GM23338 (cell line): ENCODE data around the gene MT1A.

ENCODE experiments used
- CREB1 ChIP-seq: fragments of 250-450 bp; sonication (Bioruptor Pico); IDR thresholded peaks from 2 replicates; pipeline ENCODE4 v1.5.0; 2020; ENCODE audit warnings: low read depth, mild to moderate bottlenecking, moderate library complexity
- EZH2 ChIP-seq: fragments of 200-600 bp; sonication (generic); IDR thresholded peaks from one replicate; pipeline ENCODE4 v1.8.0; 2017; ENCODE audit warnings: antibody characterized with exemption, mild to moderate bottlenecking, low read depth; ENCODE audit not compliant: unreplicated experiment
- EZH2phosphoT487 ChIP-seq: fragments of 200-600 bp; sonication (generic); IDR thresholded peaks from one replicate; pipeline ENCODE4 v1.8.1; 2018; ENCODE audit warnings: antibody characterized with exemption; ENCODE audit not compliant: unreplicated experiment
- POLR2AphosphoS5 ChIP-seq: IDR thresholded peaks from 2 replicates; pipeline ENCODE4 v1.6.1; 2016; ENCODE audit warnings: antibody characterized with exemption, low read depth
- ZNF114 ChIP-seq: fragments of 250-450 bp; sonication (Bioruptor Pico); IDR thresholded peaks from 2 replicates; pipeline ENCODE4 v1.5.0; 2020; ENCODE audit warnings: mild to moderate bottlenecking, moderate library complexity
- TF ChIP-seq, protein P1 (sequence below), 2 experiments: fragments of 200-600 bp in 1 of 2; sonication (generic) in 1 of 2; conservative IDR thresholded peaks; 2 replicates each; pipeline versions ENCODE4 v1.5.1 to v1.6.1; 2016 to 2017; ENCODE audit warnings: antibody characterized with exemption in 2 of 2, low read depth in 2 of 2, mild to moderate bottlenecking in 2 of 2, moderate library complexity in 1 of 2
- TF ChIP-seq, protein P2 (sequence below): IDR thresholded peaks from one replicate; pipeline ENCODE4 v1.6.1; 2018; ENCODE audit warnings: antibody characterized with exemption; ENCODE audit not compliant: unreplicated experiment

GRCh38 chr16:56609463-56609921 lies 29.0 kb upstream of the MT1A start:
- TF ChIP-seq, protein P1, sequence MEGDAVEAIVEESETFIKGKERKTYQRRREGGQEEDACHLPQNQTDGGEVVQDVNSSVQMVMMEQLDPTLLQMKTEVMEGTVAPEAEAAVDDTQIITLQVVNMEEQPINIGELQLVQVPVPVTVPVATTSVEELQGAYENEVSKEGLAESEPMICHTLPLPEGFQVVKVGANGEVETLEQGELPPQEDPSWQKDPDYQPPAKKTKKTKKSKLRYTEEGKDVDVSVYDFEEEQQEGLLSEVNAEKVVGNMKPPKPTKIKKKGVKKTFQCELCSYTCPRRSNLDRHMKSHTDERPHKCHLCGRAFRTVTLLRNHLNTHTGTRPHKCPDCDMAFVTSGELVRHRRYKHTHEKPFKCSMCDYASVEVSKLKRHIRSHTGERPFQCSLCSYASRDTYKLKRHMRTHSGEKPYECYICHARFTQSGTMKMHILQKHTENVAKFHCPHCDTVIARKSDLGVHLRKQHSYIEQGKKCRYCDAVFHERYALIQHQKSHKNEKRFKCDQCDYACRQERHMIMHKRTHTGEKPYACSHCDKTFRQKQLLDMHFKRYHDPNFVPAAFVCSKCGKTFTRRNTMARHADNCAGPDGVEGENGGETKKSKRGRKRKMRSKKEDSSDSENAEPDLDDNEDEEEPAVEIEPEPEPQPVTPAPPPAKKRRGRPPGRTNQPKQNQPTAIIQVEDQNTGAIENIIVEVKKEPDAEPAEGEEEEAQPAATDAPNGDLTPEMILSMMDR (conservative IDR thresholded peaks at IDR 0.05; ENCODE audit: low read depth in 2 of 2), result no peak
- TF ChIP-seq EZH2, result peak; percentile 45
- TF ChIP-seq, protein P2, sequence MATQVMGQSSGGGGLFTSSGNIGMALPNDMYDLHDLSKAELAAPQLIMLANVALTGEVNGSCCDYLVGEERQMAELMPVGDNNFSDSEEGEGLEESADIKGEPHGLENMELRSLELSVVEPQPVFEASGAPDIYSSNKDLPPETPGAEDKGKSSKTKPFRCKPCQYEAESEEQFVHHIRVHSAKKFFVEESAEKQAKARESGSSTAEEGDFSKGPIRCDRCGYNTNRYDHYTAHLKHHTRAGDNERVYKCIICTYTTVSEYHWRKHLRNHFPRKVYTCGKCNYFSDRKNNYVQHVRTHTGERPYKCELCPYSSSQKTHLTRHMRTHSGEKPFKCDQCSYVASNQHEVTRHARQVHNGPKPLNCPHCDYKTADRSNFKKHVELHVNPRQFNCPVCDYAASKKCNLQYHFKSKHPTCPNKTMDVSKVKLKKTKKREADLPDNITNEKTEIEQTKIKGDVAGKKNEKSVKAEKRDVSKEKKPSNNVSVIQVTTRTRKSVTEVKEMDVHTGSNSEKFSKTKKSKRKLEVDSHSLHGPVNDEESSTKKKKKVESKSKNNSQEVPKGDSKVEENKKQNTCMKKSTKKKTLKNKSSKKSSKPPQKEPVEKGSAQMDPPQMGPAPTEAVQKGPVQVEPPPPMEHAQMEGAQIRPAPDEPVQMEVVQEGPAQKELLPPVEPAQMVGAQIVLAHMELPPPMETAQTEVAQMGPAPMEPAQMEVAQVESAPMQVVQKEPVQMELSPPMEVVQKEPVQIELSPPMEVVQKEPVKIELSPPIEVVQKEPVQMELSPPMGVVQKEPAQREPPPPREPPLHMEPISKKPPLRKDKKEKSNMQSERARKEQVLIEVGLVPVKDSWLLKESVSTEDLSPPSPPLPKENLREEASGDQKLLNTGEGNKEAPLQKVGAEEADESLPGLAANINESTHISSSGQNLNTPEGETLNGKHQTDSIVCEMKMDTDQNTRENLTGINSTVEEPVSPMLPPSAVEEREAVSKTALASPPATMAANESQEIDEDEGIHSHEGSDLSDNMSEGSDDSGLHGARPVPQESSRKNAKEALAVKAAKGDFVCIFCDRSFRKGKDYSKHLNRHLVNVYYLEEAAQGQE, result no peak
- no peak for TF ChIP-seq POLR2AphosphoS5
- no peak for TF ChIP-seq CREB1 (CRISPR knock-in tag)
- TF ChIP-seq ZNF114, result no peak
- no peak for TF ChIP-seq EZH2phosphoT487
